ENCODE results near the gene CST2.

DNA sequence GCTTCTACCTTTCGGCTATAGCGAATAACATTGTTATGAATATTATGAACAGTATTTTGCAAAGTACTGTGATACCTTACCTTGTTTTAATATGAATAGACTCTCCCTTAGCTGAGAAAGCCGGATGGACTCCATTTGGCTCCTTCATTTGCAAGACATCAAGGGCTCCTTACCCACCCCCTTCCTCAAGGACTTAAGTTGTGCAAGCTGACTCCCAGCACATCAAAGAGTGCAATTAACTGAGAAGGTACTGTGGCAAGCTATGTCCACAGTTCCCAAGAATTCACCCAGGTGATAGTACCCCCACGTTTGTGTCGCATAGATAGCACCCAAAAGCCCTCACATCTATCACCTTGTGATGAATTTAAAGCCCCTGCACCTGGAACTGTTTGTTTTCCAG lies 41.8 kb upstream of the CST2 start:
- TF ChIP-seq, protein P1, sequence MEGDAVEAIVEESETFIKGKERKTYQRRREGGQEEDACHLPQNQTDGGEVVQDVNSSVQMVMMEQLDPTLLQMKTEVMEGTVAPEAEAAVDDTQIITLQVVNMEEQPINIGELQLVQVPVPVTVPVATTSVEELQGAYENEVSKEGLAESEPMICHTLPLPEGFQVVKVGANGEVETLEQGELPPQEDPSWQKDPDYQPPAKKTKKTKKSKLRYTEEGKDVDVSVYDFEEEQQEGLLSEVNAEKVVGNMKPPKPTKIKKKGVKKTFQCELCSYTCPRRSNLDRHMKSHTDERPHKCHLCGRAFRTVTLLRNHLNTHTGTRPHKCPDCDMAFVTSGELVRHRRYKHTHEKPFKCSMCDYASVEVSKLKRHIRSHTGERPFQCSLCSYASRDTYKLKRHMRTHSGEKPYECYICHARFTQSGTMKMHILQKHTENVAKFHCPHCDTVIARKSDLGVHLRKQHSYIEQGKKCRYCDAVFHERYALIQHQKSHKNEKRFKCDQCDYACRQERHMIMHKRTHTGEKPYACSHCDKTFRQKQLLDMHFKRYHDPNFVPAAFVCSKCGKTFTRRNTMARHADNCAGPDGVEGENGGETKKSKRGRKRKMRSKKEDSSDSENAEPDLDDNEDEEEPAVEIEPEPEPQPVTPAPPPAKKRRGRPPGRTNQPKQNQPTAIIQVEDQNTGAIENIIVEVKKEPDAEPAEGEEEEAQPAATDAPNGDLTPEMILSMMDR (IDR thresholded peaks at IDR 0.05), result no peak
- TF ChIP-seq POLR2A (IDR thresholded peaks at IDR 0.05), result no peak
